HepG2 (cell line): ENCODE measurements around the gene CPAMD8. TPM values are rescaled to one million over a fixed set of nuclear protein-coding genes. Genes with fewer than 3 reads are reported as not detected.
A peak's percentile ranks its signal among the peaks of the same experiment; 100 is the strongest.

Source experiments
- BORCS8-MEF2B ChIP-seq: sonication (generic); formaldehyde crosslinking; IDR thresholded peaks from 2 replicates; pipeline ENCODE4 v1.8.0; 2022; ENCODE audit warnings: mild to moderate bottlenecking, missing genetic modification reagents
- BRCA1 ChIP-seq: sonication (generic); formaldehyde crosslinking; IDR thresholded peaks from 2 replicates; pipeline ENCODE4 v1.4.0; 2020; ENCODE audit warnings: missing genetic modification reagents
- CEBPG ChIP-seq: IDR thresholded peaks from 2 replicates; pipeline ENCODE4 v1.6.1; 2016
- EEA1 ChIP-seq: sonication (generic); formaldehyde crosslinking; IDR thresholded peaks from 2 replicates; pipeline ENCODE4 v1.5.1; 2020; ENCODE audit warnings: mild to moderate bottlenecking, missing genetic modification reagents, borderline replicate concordance
- HMGA1 ChIP-seq: sonication (generic); formaldehyde crosslinking; conservative IDR thresholded peaks from 2 replicates; pipeline ENCODE4 v1.4.0; 2020; ENCODE audit warnings: missing genetic modification reagents
- NRL ChIP-seq: sonication (generic); formaldehyde crosslinking; IDR thresholded peaks from 2 replicates; pipeline ENCODE4 v1.5.0; 2020; ENCODE audit warnings: missing genetic modification reagents, mild to moderate bottlenecking, moderate library complexity, borderline replicate concordance
- RAD21 ChIP-seq: fragments of 450-650 bp; formaldehyde crosslinking; IDR thresholded peaks from 2 replicates; pipeline ENCODE4 v1.5.0; 2020; ENCODE audit warnings: mild to moderate bottlenecking
- RARA ChIP-seq: IDR thresholded peaks from 2 replicates; pipeline ENCODE4 v1.6.1; 2016; ENCODE audit warnings: missing genetic modification reagents, missing compliant biosample characterization
- RARG ChIP-seq: sonication (generic); formaldehyde crosslinking; IDR thresholded peaks from 2 replicates; pipeline ENCODE4 v1.4.0; 2020; ENCODE audit warnings: low read depth, mild to moderate bottlenecking, missing genetic modification reagents
- RCOR2 ChIP-seq: IDR thresholded peaks from 2 replicates; pipeline ENCODE4 v1.6.1; 2016; ENCODE audit warnings: missing biosample characterization, missing genetic modification reagents
- ZBTB7B ChIP-seq: sonication (generic); formaldehyde crosslinking; IDR thresholded peaks from 2 replicates; pipeline ENCODE4 v1.4.0; 2020; ENCODE audit warnings: missing genetic modification reagents
- ZNF850 ChIP-seq: sonication (generic); formaldehyde crosslinking; conservative IDR thresholded peaks from 2 replicates; pipeline ENCODE4 v1.9.0; 2021; ENCODE audit warnings: mild to moderate bottlenecking, missing genetic modification reagents
- polyA plus RNA-seq, 8 experiments: library from polyadenylated mRNA; depleted of rRNA in 3 of 8; stranded (reverse) in 7 of 8; unstranded in 1 of 8; fragments of >200 nt; fragmentation: Illumina TruSeq in 4 of 8; extraction: Trizol in 4 of 8; gene quantifications; 2 replicates each; pipeline versions ENCODE4 v1.2.1 to v1.2.3, GENCODE V29; 2011 to 2016; ENCODE audit warnings: low read depth in 4 of 8, missing spikeins in 1 of 8, mixed read lengths in 1 of 8; ENCODE audit not compliant: insufficient read depth in 1 of 8
- total RNA-seq, 5 experiments: library from RNA; depleted of rRNA; stranded (reverse); fragments of >200 nt; fragmentation: Illumina TruSeq; extraction: Trizol; gene quantifications; 2 replicates each; pipeline ENCODE4 v1.2.3, GENCODE V29; 2016; ENCODE audit warnings: low read depth in 1 of 5
- TF ChIP-seq, protein P1 (sequence below): IDR thresholded peaks from 2 replicates; pipeline ENCODE4 v1.4.0; 2020; ENCODE audit warnings: mild to moderate bottlenecking, missing genetic modification reagents
- TF ChIP-seq, protein P2 (sequence below): sonication (generic); formaldehyde crosslinking; IDR thresholded peaks from 2 replicates; pipeline ENCODE4 v1.5.0; 2020; ENCODE audit warnings: mild to moderate bottlenecking, missing genetic modification reagents, moderate library complexity
- TF ChIP-seq, protein P3 (sequence below): sonication (generic); formaldehyde crosslinking; conservative IDR thresholded peaks from 2 replicates; pipeline ENCODE4 v1.4.0; 2020; ENCODE audit warnings: missing genetic modification reagents

The CPAMD8 gene
- total and polyA plus RNA-seq, 2 of the 13 experiments (the other 11 are each of a cell fraction or from before 2014, with no cell fraction given), result 0.29 to 0.34 TPM

DNA sequence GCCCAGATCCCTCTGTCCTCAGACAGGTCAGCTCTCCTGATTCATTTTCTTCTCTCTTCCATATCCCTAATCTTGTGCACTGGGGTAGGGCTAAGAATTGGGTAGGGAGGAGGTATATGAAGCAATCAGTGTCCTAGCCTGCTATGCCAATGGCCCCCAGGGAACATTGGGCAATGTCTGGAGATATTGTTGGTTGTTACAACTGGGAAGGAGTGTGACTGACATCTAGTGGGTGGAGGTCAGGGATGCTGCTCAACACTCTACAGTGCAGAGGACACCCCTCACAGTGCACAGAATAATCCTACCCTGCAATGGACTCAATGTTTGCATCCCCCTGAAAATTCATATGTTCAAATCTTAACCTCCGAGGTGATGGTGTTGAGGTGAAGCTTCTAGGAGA, 57.5 kb downstream of the CPAMD8 start (continued):
- TF ChIP-seq, protein P1, sequence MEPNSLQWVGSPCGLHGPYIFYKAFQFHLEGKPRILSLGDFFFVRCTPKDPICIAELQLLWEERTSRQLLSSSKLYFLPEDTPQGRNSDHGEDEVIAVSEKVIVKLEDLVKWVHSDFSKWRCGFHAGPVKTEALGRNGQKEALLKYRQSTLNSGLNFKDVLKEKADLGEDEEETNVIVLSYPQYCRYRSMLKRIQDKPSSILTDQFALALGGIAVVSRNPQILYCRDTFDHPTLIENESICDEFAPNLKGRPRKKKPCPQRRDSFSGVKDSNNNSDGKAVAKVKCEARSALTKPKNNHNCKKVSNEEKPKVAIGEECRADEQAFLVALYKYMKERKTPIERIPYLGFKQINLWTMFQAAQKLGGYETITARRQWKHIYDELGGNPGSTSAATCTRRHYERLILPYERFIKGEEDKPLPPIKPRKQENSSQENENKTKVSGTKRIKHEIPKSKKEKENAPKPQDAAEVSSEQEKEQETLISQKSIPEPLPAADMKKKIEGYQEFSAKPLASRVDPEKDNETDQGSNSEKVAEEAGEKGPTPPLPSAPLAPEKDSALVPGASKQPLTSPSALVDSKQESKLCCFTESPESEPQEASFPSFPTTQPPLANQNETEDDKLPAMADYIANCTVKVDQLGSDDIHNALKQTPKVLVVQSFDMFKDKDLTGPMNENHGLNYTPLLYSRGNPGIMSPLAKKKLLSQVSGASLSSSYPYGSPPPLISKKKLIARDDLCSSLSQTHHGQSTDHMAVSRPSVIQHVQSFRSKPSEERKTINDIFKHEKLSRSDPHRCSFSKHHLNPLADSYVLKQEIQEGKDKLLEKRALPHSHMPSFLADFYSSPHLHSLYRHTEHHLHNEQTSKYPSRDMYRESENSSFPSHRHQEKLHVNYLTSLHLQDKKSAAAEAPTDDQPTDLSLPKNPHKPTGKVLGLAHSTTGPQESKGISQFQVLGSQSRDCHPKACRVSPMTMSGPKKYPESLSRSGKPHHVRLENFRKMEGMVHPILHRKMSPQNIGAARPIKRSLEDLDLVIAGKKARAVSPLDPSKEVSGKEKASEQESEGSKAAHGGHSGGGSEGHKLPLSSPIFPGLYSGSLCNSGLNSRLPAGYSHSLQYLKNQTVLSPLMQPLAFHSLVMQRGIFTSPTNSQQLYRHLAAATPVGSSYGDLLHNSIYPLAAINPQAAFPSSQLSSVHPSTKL (CRISPR knock-in tag), result no peak
- TF ChIP-seq RAD21 (CRISPR knock-in tag), result peak; percentile 41
- no peak for TF ChIP-seq ZNF850
- TF ChIP-seq, protein P2, sequence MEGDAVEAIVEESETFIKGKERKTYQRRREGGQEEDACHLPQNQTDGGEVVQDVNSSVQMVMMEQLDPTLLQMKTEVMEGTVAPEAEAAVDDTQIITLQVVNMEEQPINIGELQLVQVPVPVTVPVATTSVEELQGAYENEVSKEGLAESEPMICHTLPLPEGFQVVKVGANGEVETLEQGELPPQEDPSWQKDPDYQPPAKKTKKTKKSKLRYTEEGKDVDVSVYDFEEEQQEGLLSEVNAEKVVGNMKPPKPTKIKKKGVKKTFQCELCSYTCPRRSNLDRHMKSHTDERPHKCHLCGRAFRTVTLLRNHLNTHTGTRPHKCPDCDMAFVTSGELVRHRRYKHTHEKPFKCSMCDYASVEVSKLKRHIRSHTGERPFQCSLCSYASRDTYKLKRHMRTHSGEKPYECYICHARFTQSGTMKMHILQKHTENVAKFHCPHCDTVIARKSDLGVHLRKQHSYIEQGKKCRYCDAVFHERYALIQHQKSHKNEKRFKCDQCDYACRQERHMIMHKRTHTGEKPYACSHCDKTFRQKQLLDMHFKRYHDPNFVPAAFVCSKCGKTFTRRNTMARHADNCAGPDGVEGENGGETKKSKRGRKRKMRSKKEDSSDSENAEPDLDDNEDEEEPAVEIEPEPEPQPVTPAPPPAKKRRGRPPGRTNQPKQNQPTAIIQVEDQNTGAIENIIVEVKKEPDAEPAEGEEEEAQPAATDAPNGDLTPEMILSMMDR, result peak; percentile 75
- no peak for TF ChIP-seq NRL (CRISPR knock-in tag)
- TF ChIP-seq ZBTB7B (CRISPR knock-in tag), result no peak
- TF ChIP-seq BRCA1 (CRISPR knock-in tag), result no peak
- TF ChIP-seq, protein P3, sequence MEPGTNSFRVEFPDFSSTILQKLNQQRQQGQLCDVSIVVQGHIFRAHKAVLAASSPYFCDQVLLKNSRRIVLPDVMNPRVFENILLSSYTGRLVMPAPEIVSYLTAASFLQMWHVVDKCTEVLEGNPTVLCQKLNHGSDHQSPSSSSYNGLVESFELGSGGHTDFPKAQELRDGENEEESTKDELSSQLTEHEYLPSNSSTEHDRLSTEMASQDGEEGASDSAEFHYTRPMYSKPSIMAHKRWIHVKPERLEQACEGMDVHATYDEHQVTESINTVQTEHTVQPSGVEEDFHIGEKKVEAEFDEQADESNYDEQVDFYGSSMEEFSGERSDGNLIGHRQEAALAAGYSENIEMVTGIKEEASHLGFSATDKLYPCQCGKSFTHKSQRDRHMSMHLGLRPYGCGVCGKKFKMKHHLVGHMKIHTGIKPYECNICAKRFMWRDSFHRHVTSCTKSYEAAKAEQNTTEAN (CRISPR knock-in tag), result no peak
- no peak for TF ChIP-seq RCOR2 (CRISPR knock-in tag)
- TF ChIP-seq EEA1, result no peak
- TF ChIP-seq RARG (CRISPR knock-in tag), result no peak
- TF ChIP-seq RARA (CRISPR knock-in tag), result no peak
- no peak for TF ChIP-seq HMGA1
- TF ChIP-seq BORCS8-MEF2B (CRISPR knock-in tag), result no peak
- peak; percentile 86 for TF ChIP-seq CEBPG (CRISPR knock-in tag)
- TF ChIP-seq, all 625 proteins: peak for 8
